Measurements from ENCODE around the gene ASB12.
"Not testable (repeated sequence)": the region's sequence is repeated elsewhere in the genome, so short reads cannot be mapped to it uniquely, and the experiment has no call there.

Gene ASB12, protein sequence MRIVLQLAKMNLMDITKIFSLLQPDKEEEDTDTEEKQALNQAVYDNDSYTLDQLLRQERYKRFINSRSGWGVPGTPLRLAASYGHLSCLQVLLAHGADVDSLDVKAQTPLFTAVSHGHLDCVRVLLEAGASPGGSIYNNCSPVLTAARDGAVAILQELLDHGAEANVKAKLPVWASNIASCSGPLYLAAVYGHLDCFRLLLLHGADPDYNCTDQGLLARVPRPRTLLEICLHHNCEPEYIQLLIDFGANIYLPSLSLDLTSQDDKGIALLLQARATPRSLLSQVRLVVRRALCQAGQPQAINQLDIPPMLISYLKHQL

DNA sequence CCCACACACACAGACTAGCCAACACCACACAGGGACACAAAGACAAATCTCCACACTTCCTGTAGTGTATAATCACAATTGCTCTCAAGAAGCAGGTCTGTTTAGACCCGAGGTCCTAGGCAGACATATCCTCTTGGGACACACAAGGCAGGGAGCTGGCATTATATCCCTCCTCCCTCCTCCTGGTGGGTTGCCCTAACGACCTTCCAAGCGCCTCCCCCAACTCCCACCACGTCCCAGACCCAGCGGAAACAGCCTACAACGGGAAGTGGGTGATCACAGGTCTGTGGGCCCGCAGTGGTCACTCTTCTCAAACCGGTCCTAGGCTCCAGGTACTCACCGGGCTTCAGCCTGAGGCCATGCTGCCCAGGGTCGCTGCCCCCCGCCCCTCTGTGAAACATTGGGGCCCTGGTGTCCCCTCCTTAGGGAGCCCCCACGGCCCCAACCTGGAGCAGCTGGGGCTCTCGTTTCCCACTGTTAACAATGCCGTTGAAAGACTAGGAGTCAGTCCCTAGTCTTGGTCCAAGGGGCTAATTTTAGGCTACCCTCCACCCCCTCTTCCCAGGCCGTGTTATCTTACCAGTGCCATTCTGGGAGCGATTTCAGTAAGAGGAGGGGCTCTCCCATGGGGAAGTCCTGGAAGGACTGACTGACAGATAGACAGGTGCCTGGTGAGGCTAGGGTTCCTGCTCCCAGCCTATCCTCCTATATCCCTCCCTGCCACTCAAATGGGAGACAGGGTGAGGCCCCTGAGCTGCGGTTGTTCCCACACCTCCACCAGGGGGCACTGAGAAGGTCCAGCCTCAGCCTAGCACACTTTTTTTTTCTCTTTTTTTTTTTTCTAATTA, at the start of gene ASB12:
ASB12 (minus strand) TSS at position 485 of the 848 bp plus-strand sequence. CDS start 4,957 bp downstream, outside the sequence.
- no peak for DNase-seq (ENCODE audit: low spot score in 2 of 2)
- no peaks in the 10 kb centered on the region for H3K4me1 ChIP-seq
- H3K27me3 ChIP-seq (ENCODE audit: low read depth) = no peaks in the 10 kb centered on the region
- in situ Hi-C loops (cut with MboI; ENCODE audit: low sequenced_read_pairs) = no loop called here
- no peaks in the 10 kb centered on the region for H3K36me3 ChIP-seq (replicated peaks)
- no peak within 1 kb of the TSS for H3K4me3 ChIP-seq
- H3K9me3 ChIP-seq = no peaks in the 10 kb centered on the region

DNA sequence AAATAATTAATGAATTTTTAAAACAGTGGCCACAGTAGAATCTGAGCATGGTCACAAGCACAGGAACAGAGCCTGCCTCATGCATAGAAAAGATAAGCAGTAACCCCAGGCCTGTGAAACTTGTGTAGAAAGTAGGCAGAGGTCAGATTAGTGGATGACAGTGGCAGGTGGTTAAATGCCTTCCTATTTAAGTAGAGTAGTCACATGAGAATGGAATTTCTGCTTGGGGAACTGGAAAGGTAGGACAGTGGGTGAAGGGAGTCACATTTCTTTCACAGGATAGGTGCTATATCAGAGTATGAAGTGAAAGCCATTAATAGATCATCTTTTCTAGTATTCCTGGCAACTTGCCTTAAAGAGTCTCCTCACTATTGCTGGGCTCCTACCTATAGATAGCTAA, 34.9 kb upstream of the ASB12 start:
- Histone ChIP-seq H3K27me3 (ENCODE audit: low read depth) (no peaks in the 10 kb centered on the region), H3K4me3 (no peak overlapping the region), H3K9me3 (no peaks in the 10 kb centered on the region), H3K36me3 (replicated peaks) (no peaks in the 10 kb centered on the region), H3K4me1 (no peaks in the 10 kb centered on the region)
- no peak for DNase-seq (ENCODE audit: low spot score in 2 of 2)
- in situ Hi-C loops (cut with MboI; ENCODE audit: low sequenced_read_pairs) = no loop called here

DNA sequence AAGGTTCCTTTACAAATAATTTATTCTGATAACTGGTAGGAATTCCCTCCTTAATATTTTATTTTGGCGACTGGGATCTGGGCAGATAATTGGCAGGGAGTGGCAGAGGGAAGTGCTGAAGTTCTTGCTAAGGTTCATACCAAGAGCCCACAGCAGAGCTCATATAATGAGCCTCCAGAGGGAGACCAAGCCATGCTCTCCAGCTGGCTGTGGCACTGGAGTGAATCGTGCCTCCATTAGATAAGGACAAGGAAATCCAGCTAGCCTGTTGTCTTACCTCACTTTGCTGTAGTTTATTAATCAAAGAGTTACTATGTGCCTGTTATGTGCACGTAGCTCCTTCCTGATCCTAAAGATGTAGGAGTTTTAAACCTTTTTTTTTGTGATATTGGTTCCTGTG, 1.3 kb downstream of the ASB12 start:
- H3K27me3 ChIP-seq (ENCODE audit: low read depth) = no peaks in the 10 kb centered on the region
- no peak for DNase-seq (ENCODE audit: low spot score in 2 of 2)
- H3K4me1 ChIP-seq = no peaks in the 10 kb centered on the region
- H3K36me3 ChIP-seq (replicated peaks) = no peaks in the 10 kb centered on the region
- in situ Hi-C loops (cut with MboI; ENCODE audit: low sequenced_read_pairs) = no loop called here
- no peaks in the 10 kb centered on the region for H3K9me3 ChIP-seq
- H3K4me3 ChIP-seq = no peak overlapping the region

DNA sequence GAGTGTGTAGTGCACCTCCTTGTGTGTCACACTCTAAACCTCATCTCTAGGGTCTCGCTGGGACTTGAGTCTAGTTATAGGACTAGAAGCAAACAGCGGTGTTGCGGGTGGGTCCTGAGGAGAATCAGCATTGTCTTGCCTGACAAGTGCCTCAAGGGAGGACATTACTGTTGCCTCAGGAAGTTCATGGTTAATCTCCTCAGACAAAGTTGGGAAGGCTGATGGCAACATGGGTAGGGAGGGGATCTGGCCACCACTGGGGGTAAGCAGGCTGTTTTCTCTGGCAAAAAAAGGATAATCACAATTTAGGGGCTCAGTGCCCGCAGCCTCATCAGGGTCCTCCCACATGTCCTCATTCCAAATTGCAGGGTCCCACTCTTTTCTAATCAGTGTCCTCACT, 12.4 kb downstream of the ASB12 start:
- no peak overlapping the region for H3K4me3 ChIP-seq
- DNase-seq (ENCODE audit: low spot score in 2 of 2) = no peak
- H3K9me3 ChIP-seq = no peaks in the 10 kb centered on the region
- no peaks in the 10 kb centered on the region for H3K27me3 ChIP-seq (ENCODE audit: low read depth)
- H3K36me3 ChIP-seq (replicated peaks) = no peaks in the 10 kb centered on the region
- in situ Hi-C loops (cut with MboI; ENCODE audit: low sequenced_read_pairs) = loop anchor here (25.0 kb wide), 1 partner anchor 1294 kb away; no protein-coding TSS in a partner anchor
- H3K4me1 ChIP-seq = no peaks in the 10 kb centered on the region

DNA sequence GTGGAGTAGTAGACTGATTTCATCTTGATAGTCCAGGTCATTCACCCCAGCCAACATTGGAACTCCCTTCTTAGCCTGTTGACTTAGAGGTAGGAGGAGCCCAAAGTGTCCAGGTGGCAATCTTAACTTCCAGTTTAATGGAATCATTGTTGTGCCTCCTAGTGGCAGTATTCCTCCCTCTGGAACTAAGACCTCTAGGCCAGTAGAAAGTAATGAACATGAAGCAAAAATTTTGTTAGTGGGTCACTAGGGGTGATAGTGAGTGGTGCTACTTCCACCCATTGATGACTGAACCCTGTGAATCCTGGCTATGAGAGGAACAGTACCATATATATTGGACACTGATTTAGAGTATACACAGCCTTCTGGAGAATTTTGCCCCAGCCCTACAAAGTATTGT, 16.4 kb downstream of the ASB12 start:
- not testable (repeated sequence) for H3K27me3 ChIP-seq (ENCODE audit: low read depth); DNase-seq (ENCODE audit: low spot score in 2 of 2); H3K36me3 ChIP-seq (replicated peaks); H3K9me3 ChIP-seq; H3K4me3 ChIP-seq; H3K4me1 ChIP-seq
- in situ Hi-C loops (cut with MboI; ENCODE audit: low sequenced_read_pairs) = loop anchor here (25.0 kb wide), 1 partner anchor 1298 kb away; no protein-coding TSS in a partner anchor

DNA sequence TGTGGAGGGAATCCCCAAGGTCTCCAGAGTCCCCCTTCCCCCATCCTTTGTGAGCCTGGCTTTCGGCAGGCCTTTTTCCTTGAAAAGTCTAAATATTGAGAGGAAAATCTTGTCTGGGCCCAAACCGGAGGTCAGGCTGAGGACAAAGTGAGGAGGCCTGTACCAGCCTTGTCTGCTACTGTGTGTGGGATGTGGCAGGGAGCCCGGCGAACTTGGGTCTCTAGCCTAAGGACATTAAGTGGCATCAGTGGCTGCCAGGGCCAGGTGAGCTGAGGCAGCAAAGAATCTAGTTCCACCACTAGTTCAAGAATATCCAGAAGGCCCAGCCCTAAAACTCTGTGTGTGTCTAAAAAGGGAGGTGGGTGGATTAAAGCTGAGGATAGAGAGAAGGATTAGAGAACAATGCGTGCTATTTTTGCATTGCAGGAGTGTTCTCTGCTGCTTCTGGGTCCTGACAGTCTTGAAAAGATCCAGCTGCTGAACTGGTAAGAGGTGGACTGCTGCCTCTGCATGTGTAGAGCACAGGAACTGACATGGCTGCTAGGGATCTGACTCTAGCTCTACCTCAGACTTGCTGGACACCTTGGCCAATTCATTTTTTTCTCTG, 23.7 kb downstream of the ASB12 start:
- no peaks in the 10 kb centered on the region for H3K36me3 ChIP-seq (replicated peaks)
- in situ Hi-C loops (cut with MboI; ENCODE audit: low sequenced_read_pairs) = loop anchor here (25.0 kb wide), 1 partner anchor 1306 kb away; no protein-coding TSS in a partner anchor
- DNase-seq (ENCODE audit: low spot score in 2 of 2) = peak; percentile 59 to 90
- H3K9me3 ChIP-seq = no peaks in the 10 kb centered on the region
- no peaks in the 10 kb centered on the region for H3K27me3 ChIP-seq (ENCODE audit: low read depth)
- peaks cover 14% of the 10 kb centered on the region for H3K4me1 ChIP-seq
- peak overlapping the region; percentile 67 for H3K4me3 ChIP-seq

DNA sequence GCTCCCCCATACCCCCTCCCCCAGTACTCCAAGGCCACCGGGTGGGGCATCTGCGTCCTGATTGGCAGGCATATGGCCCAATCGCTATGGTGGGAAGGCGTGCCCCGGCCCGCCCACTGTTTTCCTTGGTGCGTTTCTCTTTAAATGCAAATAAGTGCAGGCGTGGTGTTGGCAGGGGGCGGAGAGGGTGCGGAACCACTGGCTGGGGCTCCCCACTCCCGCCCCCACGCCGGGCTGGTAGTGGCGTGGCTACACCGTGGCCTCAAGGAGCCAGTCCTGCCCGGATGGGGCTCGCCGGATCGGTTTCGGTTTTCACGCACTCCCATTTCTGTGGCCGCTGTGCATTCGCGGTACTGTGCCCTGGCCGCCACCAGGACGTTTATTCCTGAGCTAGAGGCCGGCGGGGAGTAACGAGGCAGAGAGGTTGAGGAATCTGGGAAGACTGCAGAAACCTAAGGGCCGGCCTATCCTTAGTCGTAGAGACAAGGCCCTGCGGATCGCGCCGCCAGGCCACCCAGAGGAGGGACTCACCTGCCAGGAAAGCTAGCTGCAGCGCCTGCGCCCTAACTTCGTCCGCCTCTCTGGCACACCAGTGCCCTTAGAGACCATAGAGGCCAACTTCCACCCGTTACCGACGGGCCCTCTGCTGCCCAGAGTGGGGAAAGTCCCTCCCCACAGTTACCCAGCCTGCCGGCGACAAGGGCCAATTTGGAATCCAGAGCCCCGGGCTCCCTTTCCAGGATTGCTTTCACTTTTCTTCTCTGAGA, 24.5 kb downstream of the ASB12 start:
- Histone ChIP-seq H3K4me3 (peak overlapping the region; percentile 67), H3K36me3 (replicated peaks) (no peaks in the 10 kb centered on the region), H3K27me3 (ENCODE audit: low read depth) (no peaks in the 10 kb centered on the region), H3K9me3 (no peaks in the 10 kb centered on the region), H3K4me1 (peaks cover 14% of the 10 kb centered on the region)
- peak; percentile 87 to 97 for DNase-seq (ENCODE audit: low spot score in 2 of 2)
- in situ Hi-C loops (cut with MboI; ENCODE audit: low sequenced_read_pairs) = loop anchor here (25.0 kb wide), 1 partner anchor 1306 kb away; no protein-coding TSS in a partner anchor

DNA sequence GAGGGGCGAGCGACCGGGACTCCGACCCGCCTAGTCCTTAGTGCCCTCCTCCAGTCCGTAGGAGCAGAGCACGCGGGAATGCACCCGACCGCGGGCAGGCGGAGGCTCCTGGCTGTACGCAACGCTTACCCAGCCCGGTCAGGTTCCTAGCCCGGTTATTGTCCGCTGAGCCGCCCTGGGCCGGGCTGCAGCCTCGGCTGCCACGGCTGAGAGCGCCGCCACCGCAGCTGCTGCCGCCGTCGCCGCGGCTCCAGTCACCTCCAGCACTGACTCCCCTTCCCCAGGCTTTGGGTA, 25.0 kb downstream of the ASB12 start, which contains the start of gene AMER1:
AMER1 (minus strand) TSS at position 268 of the 294 bp plus-strand sequence. CDS start 12,422 bp downstream, outside the sequence.
- Histone ChIP-seq H3K4me3 (peak within 1 kb of the TSS; percentile 67), H3K36me3 (replicated peaks) (no peaks in the 10 kb centered on the region), H3K4me1 (peaks cover 14% of the 10 kb centered on the region), H3K27me3 (ENCODE audit: low read depth) (no peaks in the 10 kb centered on the region), H3K9me3 (no peaks in the 10 kb centered on the region)
- DNase-seq (ENCODE audit: low spot score in 2 of 2) = no peak
- in situ Hi-C loops (cut with MboI; ENCODE audit: low sequenced_read_pairs) = loop anchor here (25.0 kb wide), 1 partner anchor 1307 kb away; no protein-coding TSS in a partner anchor

DNA sequence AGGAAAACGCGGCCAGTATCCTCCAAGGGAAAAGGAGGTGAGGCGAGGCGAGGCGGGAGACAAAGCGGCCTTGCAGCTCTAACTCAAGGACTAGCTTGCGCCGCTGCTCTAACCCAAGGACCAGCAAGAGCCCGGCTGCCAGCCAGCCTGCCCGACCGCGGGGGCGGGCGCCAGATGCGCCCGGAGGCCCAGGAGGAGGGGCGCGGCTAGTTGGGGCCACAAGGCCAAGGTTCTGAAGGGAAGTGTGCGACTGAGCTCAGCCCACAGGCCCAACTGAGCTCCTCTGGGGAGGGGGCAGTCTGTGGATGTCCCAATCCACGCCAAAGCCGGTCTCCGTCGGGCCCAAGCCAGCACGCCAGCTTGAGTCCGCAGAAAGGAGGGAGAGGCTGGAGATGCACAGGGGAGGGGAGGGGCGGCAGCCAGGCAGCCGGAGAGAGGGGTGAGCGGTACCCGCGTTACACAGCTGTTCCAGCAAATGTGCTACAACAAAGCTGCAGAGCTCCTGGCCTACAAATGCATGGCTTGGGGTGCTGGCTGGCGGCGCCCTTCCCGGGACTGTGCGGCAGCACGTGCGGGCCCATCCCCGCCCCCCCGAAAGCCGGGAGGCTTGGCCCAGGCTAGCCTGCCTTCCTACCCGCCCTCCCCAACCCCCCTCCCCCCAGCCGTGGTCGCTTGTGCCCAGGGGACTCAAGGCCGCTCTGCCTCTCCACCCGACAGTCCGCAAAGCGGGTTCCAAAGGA, 25.5 kb downstream of the ASB12 start:
- Histone ChIP-seq H3K9me3 (no peaks in the 10 kb centered on the region), H3K4me1 (peaks cover 14% of the 10 kb centered on the region), H3K36me3 (replicated peaks) (no peaks in the 10 kb centered on the region), H3K27me3 (ENCODE audit: low read depth) (no peaks in the 10 kb centered on the region), H3K4me3 (peak overlapping the region; percentile 67)
- in situ Hi-C loops (cut with MboI; ENCODE audit: low sequenced_read_pairs) = loop anchor here (25.0 kb wide), 1 partner anchor 1307 kb away; no protein-coding TSS in a partner anchor
- DNase-seq (ENCODE audit: low spot score in 2 of 2) = peak in 1 of 2 experiments; percentile 65

DNA sequence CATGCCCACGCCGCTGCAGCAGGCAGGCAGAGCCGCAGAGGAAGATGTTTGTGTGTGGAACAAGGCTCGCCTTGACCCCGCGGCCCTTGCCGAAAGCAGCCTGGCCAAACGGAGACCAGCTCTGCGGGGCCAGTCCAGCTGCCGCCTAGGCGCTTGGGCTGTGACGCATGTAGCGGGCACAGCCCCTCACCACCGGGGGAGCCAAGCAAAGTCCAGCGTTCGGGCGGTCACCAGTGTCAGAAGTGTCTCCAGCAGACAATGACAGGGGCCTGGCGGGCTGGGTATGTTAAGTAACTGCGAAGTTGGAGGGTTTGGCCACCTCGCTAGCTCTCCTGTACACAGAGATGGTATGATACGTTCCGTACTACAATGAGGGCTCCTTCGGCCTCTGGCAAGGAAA, 26.2 kb downstream of the ASB12 start:
- DNase-seq (ENCODE audit: low spot score in 2 of 2) = peak in 1 of 2 experiments; percentile 20
- peaks cover 14% of the 10 kb centered on the region for H3K4me1 ChIP-seq
- H3K4me3 ChIP-seq = peak overlapping the region; percentile 67
- H3K36me3 ChIP-seq (replicated peaks) = no peaks in the 10 kb centered on the region
- H3K27me3 ChIP-seq (ENCODE audit: low read depth) = no peaks in the 10 kb centered on the region
- in situ Hi-C loops (cut with MboI; ENCODE audit: low sequenced_read_pairs) = loop anchor here (25.0 kb wide), 1 partner anchor 1308 kb away; no protein-coding TSS in a partner anchor
- H3K9me3 ChIP-seq = no peaks in the 10 kb centered on the region

DNA sequence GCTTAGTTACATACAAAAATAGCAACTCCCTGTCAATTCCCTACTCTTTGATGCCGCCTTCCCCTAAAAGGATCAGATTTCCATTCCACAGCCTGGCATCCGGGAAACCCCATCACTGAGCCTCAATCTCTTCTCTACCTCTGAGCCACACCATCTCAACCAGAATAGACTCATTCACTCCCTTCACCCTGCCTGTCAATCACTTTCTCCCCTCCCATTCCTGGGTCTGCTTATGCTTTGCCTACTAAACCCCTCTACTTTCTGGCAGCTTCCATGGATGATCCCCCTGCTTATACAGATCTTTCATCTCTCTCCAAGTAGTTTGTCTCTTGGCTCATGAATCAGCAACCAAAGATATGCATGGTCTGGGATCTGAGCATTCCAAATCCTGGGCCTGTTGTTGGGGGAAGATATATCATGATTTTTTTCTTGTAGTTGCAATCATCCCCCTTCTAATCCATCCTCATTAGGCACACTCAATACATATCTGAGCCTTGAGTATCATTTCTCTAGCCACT, 27.5 kb downstream of the ASB12 start:
- Histone ChIP-seq H3K4me1 (peaks cover 14% of the 10 kb centered on the region), H3K36me3 (replicated peaks) (no peaks in the 10 kb centered on the region), H3K27me3 (ENCODE audit: low read depth) (no peaks in the 10 kb centered on the region), H3K9me3 (no peaks in the 10 kb centered on the region), H3K4me3 (no peak overlapping the region)
- DNase-seq (ENCODE audit: low spot score in 2 of 2) = no peak
- in situ Hi-C loops (cut with MboI; ENCODE audit: low sequenced_read_pairs) = loop anchor here (25.0 kb wide), 1 partner anchor 1309 kb away; no protein-coding TSS in a partner anchor

DNA sequence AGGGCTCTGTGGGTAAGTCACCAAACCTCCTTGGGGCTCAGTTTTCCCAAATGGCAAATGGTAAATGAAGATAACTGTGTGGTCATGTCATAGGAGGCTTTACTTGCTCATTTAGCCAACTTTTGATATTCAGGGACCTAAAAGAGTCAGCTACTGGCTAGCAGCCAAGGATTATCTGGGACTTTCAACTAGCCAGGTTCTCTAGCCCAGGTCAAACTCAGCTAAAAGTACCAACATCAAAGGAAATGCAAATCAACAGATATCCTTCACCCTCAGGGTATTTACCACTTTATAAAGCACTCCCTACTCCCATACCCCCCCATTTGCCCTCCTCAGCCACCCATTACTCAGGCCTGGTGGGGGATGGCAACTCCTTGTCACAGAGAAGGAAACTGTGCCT, 32.4 kb downstream of the ASB12 start:
- in situ Hi-C loops (cut with MboI; ENCODE audit: low sequenced_read_pairs) = no loop called here
- Histone ChIP-seq H3K36me3 (replicated peaks) (no peaks in the 10 kb centered on the region), H3K9me3 (no peaks in the 10 kb centered on the region), H3K4me3 (no peak overlapping the region), H3K4me1 (no peaks in the 10 kb centered on the region), H3K27me3 (ENCODE audit: low read depth) (no peaks in the 10 kb centered on the region)
- DNase-seq (ENCODE audit: low spot score in 2 of 2) = no peak

Data from HAP-1 (cell line).